AG04450 (cell line): ENCODE results near the gene TTN. TPM values are rescaled to one million over a fixed set of nuclear protein-coding genes. Genes with fewer than 3 reads are reported as not detected.

ENCODE experiments used
- CTCF ChIA-PET: fragments of 300-600, 350-600 bp; formaldehyde crosslinking; extraction: SDS; loops from one replicate; lab custom pipeline; 2022; ENCODE audit warnings: antibody characterized with exemption, inconsistent platforms; lab: Charles Lee
- POLR2A ChIA-PET: fragments of 350-600 bp; formaldehyde crosslinking; extraction: SDS; loops from one replicate; lab custom pipeline; 2021; ENCODE audit warnings: antibody characterized with exemption, inconsistent platforms; lab: Yijun Ruan, JAX
- DNase-seq: peaks from one replicate; pipeline ENCODE4 v3.0.0-alpha.2; 2011; ENCODE audit warnings: low read depth, low spot score
- H3K27ac ChIP-seq: one replicate; pipeline ENCODE4 v1.5.1; 2012; ENCODE audit warnings: low read depth, low read length, control low read depth
- H3K27me3 ChIP-seq: one replicate; pipeline ENCODE4 v1.6.0; 2012; ENCODE audit warnings: low read length; ENCODE audit not compliant: control insufficient read depth, insufficient read depth
- H3K4me3 ChIP-seq: 2 replicates; pipeline ENCODE4 v1.5.1; 2011; ENCODE audit warnings: mild to moderate bottlenecking, low read depth, low read length, control low read depth
- H3K9me3 ChIP-seq: 2 replicates; pipeline ENCODE4 v1.5.1; 2012; ENCODE audit warnings: low read length; ENCODE audit not compliant: control insufficient read depth, insufficient read depth
- CTCF ChIP-seq: IDR thresholded peaks from 2 replicates; pipeline ENCODE4 v1.5.1; 2011; ENCODE audit warnings: low read depth, low read length, control low read depth, inconsistent platforms
- polyA plus RNA-seq: library from polyadenylated mRNA; depleted of rRNA; stranded (reverse); fragments of >200 nt; gene quantifications from 2 replicates; pipeline ENCODE4 v1.2.3, GENCODE V29; 2011

Gene TTN
- polyA plus RNA-seq, 1 experiment, result 0.06 TPM

GRCh38 chr2:178630581-178630980, 176.6 kb downstream of the TTN start:
- TF ChIP-seq CTCF, result no peak
- no peak for DNase-seq
- ChIA-PET POLR2A (no interaction called here), CTCF (no interaction called here)
- H3K27ac ChIP-seq, result no peak overlapping the region
- no peak overlapping the region for H3K4me3 ChIP-seq
- no peaks in the 10 kb centered on the region for H3K9me3 ChIP-seq
- H3K27me3 ChIP-seq, result no peaks in the 10 kb centered on the region

- ChIA-PET POLR2A (no interaction called here), CTCF (no interaction called here)
- TF ChIP-seq CTCF, result no peak
- no peaks in the 10 kb centered on the region for H3K27me3 ChIP-seq
- DNase-seq, result no peak
- H3K27ac ChIP-seq, result no peak overlapping the region
- H3K4me3 ChIP-seq, result no peak overlapping the region
- H3K9me3 ChIP-seq, result no peaks in the 10 kb centered on the region
These were observed 177.8 kb downstream of the TTN start for GRCh38 chr2:178629463-178629862.

GRCh38 chr2:178628605-178629004, 178.6 kb downstream of the TTN start:
- H3K27me3 ChIP-seq, result no peaks in the 10 kb centered on the region
- DNase-seq, result no peak
- CTCF ChIA-PET, result no interaction called here
- no peaks in the 10 kb centered on the region for H3K9me3 ChIP-seq
- no peak overlapping the region for H3K4me3 ChIP-seq
- POLR2A ChIA-PET, result no interaction called here
- H3K27ac ChIP-seq, result no peak overlapping the region
- TF ChIP-seq CTCF, result no peak

- ChIA-PET POLR2A (no interaction called here), CTCF (interaction anchor here (0.5 kb wide), 1 partner anchor 234 kb away, joined by 3 read pairs; no protein-coding TSS in a partner anchor)
- no peak for TF ChIP-seq CTCF
- H3K9me3 ChIP-seq, result no peaks in the 10 kb centered on the region
- H3K27ac ChIP-seq, result no peak overlapping the region
- DNase-seq, result no peak
- no peaks in the 10 kb centered on the region for H3K27me3 ChIP-seq
- no peak overlapping the region for H3K4me3 ChIP-seq
These were observed 179.8 kb downstream of the TTN start for GRCh38 chr2:178627401-178627800.

GRCh38 chr2:178615969-178616368, 191.3 kb downstream of the TTN start:
- Histone ChIP-seq H3K27ac (no peak overlapping the region), H3K4me3 (no peak overlapping the region), H3K9me3 (no peaks in the 10 kb centered on the region), H3K27me3 (no peaks in the 10 kb centered on the region)
- no peak for TF ChIP-seq CTCF
- ChIA-PET CTCF (no interaction called here), POLR2A (no interaction called here)
- DNase-seq, result no peak
